HepG2 (cell line): ENCODE results near the gene UGT2B28. TPM values are rescaled to one million over a fixed set of nuclear protein-coding genes. Genes with fewer than 3 reads are reported as not detected.
"Not testable (repeated sequence)": the region's sequence is repeated elsewhere in the genome, so short reads cannot be mapped to it uniquely, and the experiment has no call there.

Experiments used
- ATAC-seq: fragments of 200-7000 bp; cut with Tn5 transposase; 3 replicates; pipeline ENCODE4 v1.9.1; 2020; ENCODE audit warnings: mild to moderate bottlenecking, moderate library complexity
- BruUV-seq: library from RNA; stranded (reverse); fragments of 400-500 nt; replicated peaks from 2 replicates; lab custom pipeline; 2021; lab: Mats Ljungman, UMichigan
- CTCF ChIA-PET: fragments of 300-600 bp; formaldehyde crosslinking; extraction: SDS; loops from one replicate; lab custom pipeline; 2021; ENCODE audit warnings: low total read pairs, inconsistent platforms, low intra/inter-chr PET ratio; lab: Yijun Ruan, JAX
- POLR2A ChIA-PET: fragments of 350-600 bp; sonication (Branson Sonifier 250); formaldehyde crosslinking; loops from one replicate; lab custom pipeline; 2020; ENCODE audit warnings: antibody characterized with exemption, inconsistent platforms; lab: Yijun Ruan, JAX
- DNase-seq: peaks from one replicate; pipeline ENCODE4 v3.0.0-alpha.2; 2015; ENCODE audit warnings: low spot score
- FAIRE-seq: peaks from 3 replicates; lab custom pipeline; 2011; peaks lifted over from hg19 to GRCh38; lab: Jason Lieb, UNC
- H2AFZ ChIP-seq: one replicate; pipeline ENCODE4 v1.6.1; 2011; ENCODE audit warnings: low read length, inconsistent platforms
- H3K27ac ChIP-seq: fragments of 300-600 bp; 3 replicates; pipeline ENCODE4 v1.8.0; 2011; ENCODE audit warnings: mixed run types, mild to moderate bottlenecking, mixed read lengths, low read length, inconsistent platforms; ENCODE audit not compliant: insufficient read depth; ENCODE audit errors: extremely low read length
- H3K27me3 ChIP-seq, 2 experiments: fragments of 200-600 bp in 1 of 2; 2 replicates in 1 of 2; 3 replicates in 1 of 2; pipeline versions ENCODE4 v1.6.0 to v1.8.0; 2011; ENCODE audit warnings: low read length in 2 of 2, mild to moderate bottlenecking in 2 of 2, moderate library complexity in 2 of 2, inconsistent platforms in 1 of 2; ENCODE audit not compliant: insufficient read depth in 2 of 2, control insufficient read depth in 1 of 2
- H3K36me3 ChIP-seq, 2 experiments: fragments of 200-600 bp in 1 of 2; replicated peaks in 1 of 2; 2 replicates in 1 of 2; 3 replicates in 1 of 2; pipeline versions ENCODE4 v1.5.1 to v1.8.0; 2011; ENCODE audit warnings: low read length in 2 of 2, inconsistent platforms in 1 of 2; ENCODE audit not compliant: insufficient read depth in 2 of 2, control insufficient read depth in 1 of 2
- H3K4me1 ChIP-seq: 2 replicates; pipeline ENCODE4 v1.5.1; 2012; ENCODE audit warnings: low read length, inconsistent platforms; ENCODE audit not compliant: insufficient read depth
- H3K4me2 ChIP-seq: 2 replicates; pipeline ENCODE4 v1.6.0; 2011; ENCODE audit warnings: low read depth, low read length, inconsistent platforms
- H3K4me3 ChIP-seq, 3 experiments: fragments of 200-600 bp in 1 of 3; sonication (generic), shearing (Covaris generic) in 1 of 3; replicated peaks in 1 of 3; 2 replicates each; pipeline ENCODE4 v1.5.1; 2011 to 2016; ENCODE audit warnings: low read length in 3 of 3, inconsistent platforms in 2 of 3, low read depth in 2 of 3, mild to moderate bottlenecking in 2 of 3, control low read depth in 1 of 3, mixed read lengths in 1 of 3; ENCODE audit not compliant: insufficient read depth in 1 of 3
- H3K79me2 ChIP-seq: one replicate; pipeline ENCODE4 v1.6.1; 2011; ENCODE audit warnings: low read length, inconsistent platforms; ENCODE audit not compliant: insufficient read depth
- H3K9ac ChIP-seq: 2 replicates; pipeline ENCODE4 v1.6.0; 2011; ENCODE audit warnings: mild to moderate bottlenecking, low read depth, low read length, inconsistent platforms; ENCODE audit not compliant: insufficient read depth
- H3K9me3 ChIP-seq: 2 replicates; pipeline ENCODE4 v1.5.1; 2012; ENCODE audit warnings: mild to moderate bottlenecking, low read length
- H4K20me1 ChIP-seq: 2 replicates; pipeline ENCODE4 v1.6.0; 2011; ENCODE audit warnings: inconsistent platforms, mild to moderate bottlenecking, low read length, moderate library complexity; ENCODE audit not compliant: insufficient read depth
- CTCF ChIP-seq: sonication (generic); formaldehyde crosslinking; IDR thresholded peaks from 2 replicates; pipeline ENCODE4 v1.5.0; 2020; ENCODE audit warnings: mild to moderate bottlenecking, missing genetic modification reagents, moderate library complexity
- SMC3 ChIP-seq: IDR thresholded peaks from 2 replicates; pipeline ENCODE4 v1.6.1; 2011; ENCODE audit warnings: low read length, improper control_type of control experiment
- STAG1 ChIP-seq: sonication (generic); formaldehyde crosslinking; IDR thresholded peaks from 2 replicates; pipeline ENCODE4 v1.4.0; 2020; ENCODE audit warnings: missing genetic modification reagents
- WGBS: methylation state at CpG from one replicate; pipeline ENCODE4 v1.1.6; 2017; ENCODE audit warnings: low lambda C conversion rate; 5-methylcytosine and 5-hydroxymethylcytosine counted together
- in situ Hi-C: cut with HindIII; loops from 2 replicates; pipeline ENCODE4 v1.10.0; 2017; ENCODE audit warnings: low pct_unique_long_range_greater_than_20kb; ENCODE audit not compliant: extremely low pct_ligation_motif_present
- intact Hi-C: fragments of 100-400 bp; cut with micrococcal nuclease; formaldehyde crosslinking; loops from one replicate; pipeline ENCODE4 v1.10.0; 2022; ENCODE audit not compliant: unreplicated experiment
- polyA plus RNA-seq, 8 experiments: library from polyadenylated mRNA; depleted of rRNA in 3 of 8; stranded (reverse) in 7 of 8; unstranded in 1 of 8; fragments of >200 nt; fragmentation: Illumina TruSeq in 4 of 8; extraction: Trizol in 4 of 8; gene quantifications; 2 replicates each; pipeline versions ENCODE4 v1.2.1 to v1.2.3, GENCODE V29; 2011 to 2016; ENCODE audit warnings: low read depth in 4 of 8, missing spikeins in 1 of 8, mixed read lengths in 1 of 8; ENCODE audit not compliant: insufficient read depth in 1 of 8
- total RNA-seq, 5 experiments: library from RNA; depleted of rRNA; stranded (reverse); fragments of >200 nt; fragmentation: Illumina TruSeq; extraction: Trizol; gene quantifications; 2 replicates each; pipeline ENCODE4 v1.2.3, GENCODE V29; 2016; ENCODE audit warnings: low read depth in 1 of 5

The UGT2B28 gene
- total and polyA plus RNA-seq, 2 of the 13 experiments (the other 11 are each of a cell fraction or from before 2014, with no cell fraction given), result not detected

- BruUV-seq, intact Hi-C loops, in situ Hi-C loops, H3K36me3 ChIP-seq, FAIRE-seq, H3K4me2 ChIP-seq, H2AFZ ChIP-seq, H3K4me1 ChIP-seq, H3K9me3 ChIP-seq, POLR2A ChIA-PET, CTCF ChIA-PET, H3K9ac ChIP-seq, H3K27me3 ChIP-seq, H3K27ac ChIP-seq, H4K20me1 ChIP-seq, H3K79me2 ChIP-seq, H3K4me3 ChIP-seq: not testable (repeated sequence)
- peak; percentile 2 for DNase-seq
- peak; percentile 52; the same call in 2 of the 3 replicates for ATAC-seq
- peak; percentile 53 for TF ChIP-seq CTCF
- peak; percentile 70 for TF ChIP-seq STAG1 (CRISPR knock-in tag)
- TF ChIP-seq SMC3, result peak; percentile 25; the same call in 1 of the 2 replicates
- no CpG with 5 or more reads among the region's 7 CpGs for WGBS
Measured at GRCh38 chr4:69268612-69269011, 11.7 kb upstream of the UGT2B28 start.

GRCh38 chr4:69296356-69296755 lies 16.1 kb downstream of the UGT2B28 start:
- H3K27me3 ChIP-seq, H3K4me3 ChIP-seq, H3K4me2 ChIP-seq, H3K27ac ChIP-seq, H3K79me2 ChIP-seq, POLR2A ChIA-PET, BruUV-seq, ATAC-seq, H2AFZ ChIP-seq, CTCF ChIA-PET, H3K36me3 ChIP-seq, H3K9me3 ChIP-seq, H3K4me1 ChIP-seq, FAIRE-seq, DNase-seq, H4K20me1 ChIP-seq, H3K9ac ChIP-seq, intact Hi-C loops, in situ Hi-C loops: not testable (repeated sequence)
- 25% methylated on average over 4 of the region's 4 CpGs for WGBS

GRCh38 chr4:69308426-69309033 lies 28.3 kb downstream of the UGT2B28 start:
- POLR2A ChIA-PET, H3K79me2 ChIP-seq, H4K20me1 ChIP-seq, CTCF ChIA-PET, H3K27me3 ChIP-seq, H3K36me3 ChIP-seq, H3K9ac ChIP-seq, H3K4me3 ChIP-seq, intact Hi-C loops, ATAC-seq, BruUV-seq, H2AFZ ChIP-seq, H3K27ac ChIP-seq, H3K9me3 ChIP-seq, in situ Hi-C loops, DNase-seq, H3K4me2 ChIP-seq, FAIRE-seq: not testable (repeated sequence)
- peaks cover 12% of the 10 kb centered on the region; the same call in 1 of the 2 replicates for H3K4me1 ChIP-seq
- WGBS, result 27% methylated on average over 5 of the region's 5 CpGs
